Activated gamma-delta T cell (primary cell): Measurements from ENCODE around the gene CUX1.

Experiments
- DNase-seq: peaks from one replicate; lab custom pipeline; 2025; lab: John Stamatoyannopoulos, UW

The CUX1 gene

GRCh38 chr7:101936611-101937231, 119.3 kb downstream of the CUX1 start:
- DNase-seq = no peak

DNA sequence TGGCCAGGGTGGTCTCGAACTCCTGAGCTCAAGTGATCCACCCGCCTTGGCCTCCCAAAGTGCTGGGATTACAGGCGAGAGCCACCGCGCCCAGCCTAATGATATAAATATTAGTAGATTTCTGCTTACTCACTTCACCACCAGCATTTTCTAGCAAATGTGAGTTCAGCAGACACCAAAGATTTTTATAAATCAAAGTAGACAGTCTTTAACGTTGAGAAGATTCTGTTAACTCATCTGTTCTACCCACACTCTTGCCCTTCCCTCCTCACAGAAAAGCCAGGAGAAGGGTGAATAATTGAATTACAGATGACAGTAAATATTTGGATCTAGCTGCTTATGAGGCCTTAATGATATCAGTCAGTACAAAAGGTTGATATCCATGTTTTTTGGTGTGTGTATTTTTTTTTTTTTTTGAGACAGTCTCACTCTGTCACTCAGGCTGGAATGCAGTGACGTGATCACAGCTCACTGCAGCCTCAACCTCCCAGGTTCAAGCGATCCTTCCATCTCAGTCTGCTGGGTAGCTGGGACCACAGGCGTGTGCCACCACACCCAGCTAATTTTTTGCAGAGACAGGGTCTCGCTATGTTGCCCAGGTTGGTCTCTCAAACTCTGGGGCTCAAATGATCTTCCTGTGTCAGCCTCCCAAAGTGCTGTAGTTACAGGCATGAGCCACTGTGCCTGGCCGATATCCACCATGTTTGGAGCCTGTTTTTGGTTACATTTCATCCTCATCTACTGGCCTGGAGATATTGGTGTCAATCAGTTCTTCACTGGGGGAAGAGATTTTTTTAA, 120.5 kb downstream of the CUX1 start:
- DNase-seq = no peak

- DNase-seq = no peak
These were observed 121.8 kb downstream of the CUX1 start for GRCh38 chr7:101939136-101939695.

- no peak for DNase-seq
These were observed 122.7 kb downstream of the CUX1 start for GRCh38 chr7:101940151-101940550.

DNA sequence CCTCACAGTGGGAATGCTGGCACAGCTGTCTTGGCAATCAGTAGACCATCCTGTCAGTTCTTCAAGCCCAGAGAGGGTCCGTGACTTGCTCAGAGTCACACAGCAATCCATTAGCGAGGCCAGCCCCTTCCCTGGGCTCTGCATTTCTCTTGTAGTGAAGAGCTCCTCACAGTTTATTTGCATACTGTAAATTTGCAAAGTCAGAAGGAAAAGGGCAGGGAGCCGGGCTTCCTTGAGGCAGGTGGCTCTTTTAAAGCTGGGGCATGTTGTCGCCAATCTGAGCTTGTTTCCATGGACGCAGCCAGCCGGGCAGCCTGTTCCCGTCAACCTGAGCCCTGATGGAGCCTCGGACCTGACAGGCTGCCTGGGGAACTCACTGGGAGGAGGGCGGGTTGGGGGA, 123.4 kb downstream of the CUX1 start:
- DNase-seq = no peak

- no peak for DNase-seq
These were observed 124.3 kb downstream of the CUX1 start for GRCh38 chr7:101941481-101942383.

DNA sequence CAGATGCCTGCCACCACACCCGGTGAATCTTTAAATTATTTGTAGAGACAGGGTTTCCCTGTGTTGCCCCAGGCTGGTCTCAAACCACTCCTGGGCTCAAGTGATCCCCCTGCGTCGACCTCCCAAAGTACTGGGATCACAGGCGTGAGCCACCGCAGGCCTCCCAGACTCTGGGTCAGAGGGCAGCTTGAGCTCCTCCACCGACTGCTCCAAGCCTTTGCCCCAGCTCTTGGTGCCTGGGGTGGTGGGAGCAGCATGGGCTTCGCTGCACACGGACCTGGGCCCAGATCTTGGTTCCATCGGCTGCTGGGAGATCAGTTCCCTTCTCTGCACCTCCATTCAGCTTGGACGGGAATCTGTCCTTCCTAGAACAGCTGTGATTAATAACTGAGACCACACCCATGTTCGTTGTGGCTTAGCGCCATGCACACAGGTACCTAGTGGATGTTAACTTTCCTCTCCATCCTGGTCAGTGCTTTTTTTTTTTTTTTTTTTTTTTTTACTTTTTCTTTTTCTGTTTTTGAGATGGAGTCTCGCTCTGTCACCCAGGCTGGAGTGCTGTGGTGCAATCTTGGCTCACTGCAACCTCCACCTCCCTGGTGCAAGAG, 125.3 kb downstream of the CUX1 start:
- no peak for DNase-seq

GRCh38 chr7:101943306-101943705, 125.9 kb downstream of the CUX1 start:
- no peak for DNase-seq

DNA sequence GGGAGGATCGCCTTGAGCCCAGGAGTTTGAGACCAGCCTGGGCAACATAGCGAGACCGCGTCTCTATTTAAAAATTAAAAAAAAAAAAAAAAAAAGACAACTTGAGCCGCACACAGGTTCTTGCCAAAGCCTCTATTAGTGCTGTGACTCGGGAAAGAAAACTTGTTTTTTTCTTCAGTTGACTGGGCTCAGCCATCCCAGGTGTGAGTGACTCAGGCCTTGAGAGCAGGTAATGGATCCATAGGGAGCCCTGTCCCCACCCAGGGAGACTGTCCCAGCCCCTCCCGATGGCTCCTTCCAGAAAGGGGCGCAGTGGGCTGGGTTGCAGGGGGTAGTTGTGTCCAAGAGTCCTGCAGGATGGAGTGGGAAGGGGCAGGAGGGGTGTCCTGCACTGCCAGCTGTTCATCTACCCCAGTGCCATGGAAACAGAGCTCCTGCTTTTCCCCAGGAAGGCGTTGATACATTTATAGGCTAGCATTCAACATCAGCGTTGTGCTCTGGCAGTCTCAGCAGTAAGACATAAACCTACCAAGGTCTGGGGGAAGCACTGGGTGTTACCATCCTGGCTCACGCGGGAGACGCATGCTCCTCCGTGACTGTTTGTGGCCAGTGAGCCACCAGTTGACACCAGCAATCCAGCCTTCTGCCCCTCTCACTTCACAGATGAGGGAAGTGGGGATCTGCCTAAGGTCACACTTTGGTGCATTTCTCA, 126.6 kb downstream of the CUX1 start:
- DNase-seq = no peak

GRCh38 chr7:101944611-101945010, 127.2 kb downstream of the CUX1 start:
- no peak for DNase-seq

GRCh38 chr7:101945034-101945758, 127.8 kb downstream of the CUX1 start:
- no peak for DNase-seq

DNA sequence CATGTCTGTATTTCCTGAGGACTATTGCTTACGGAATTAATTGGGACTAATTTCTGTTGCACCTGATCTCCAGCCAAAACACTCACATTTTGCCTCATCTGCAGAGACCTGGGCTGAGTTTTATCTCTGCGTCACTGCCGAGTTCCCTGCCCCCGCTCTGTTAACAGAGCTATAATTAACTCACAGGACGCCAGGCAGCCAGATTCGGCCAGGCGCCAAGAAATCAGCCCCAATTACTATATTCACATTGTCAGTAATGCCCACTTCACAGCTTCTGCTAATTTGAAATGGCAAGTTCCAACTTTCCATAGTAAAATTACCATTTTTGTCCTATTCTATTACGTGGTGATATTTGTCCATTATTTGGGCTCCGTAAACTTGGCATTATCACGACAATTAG, 130.5 kb downstream of the CUX1 start:
- no peak for DNase-seq

GRCh38 chr7:101948650-101949049, 131.2 kb downstream of the CUX1 start:
- no peak for DNase-seq

- DNase-seq = no peak
These were observed 133.2 kb downstream of the CUX1 start for GRCh38 chr7:101950450-101951119.

- DNase-seq = no peak
These were observed 134.3 kb downstream of the CUX1 start for GRCh38 chr7:101951757-101952156.

DNA sequence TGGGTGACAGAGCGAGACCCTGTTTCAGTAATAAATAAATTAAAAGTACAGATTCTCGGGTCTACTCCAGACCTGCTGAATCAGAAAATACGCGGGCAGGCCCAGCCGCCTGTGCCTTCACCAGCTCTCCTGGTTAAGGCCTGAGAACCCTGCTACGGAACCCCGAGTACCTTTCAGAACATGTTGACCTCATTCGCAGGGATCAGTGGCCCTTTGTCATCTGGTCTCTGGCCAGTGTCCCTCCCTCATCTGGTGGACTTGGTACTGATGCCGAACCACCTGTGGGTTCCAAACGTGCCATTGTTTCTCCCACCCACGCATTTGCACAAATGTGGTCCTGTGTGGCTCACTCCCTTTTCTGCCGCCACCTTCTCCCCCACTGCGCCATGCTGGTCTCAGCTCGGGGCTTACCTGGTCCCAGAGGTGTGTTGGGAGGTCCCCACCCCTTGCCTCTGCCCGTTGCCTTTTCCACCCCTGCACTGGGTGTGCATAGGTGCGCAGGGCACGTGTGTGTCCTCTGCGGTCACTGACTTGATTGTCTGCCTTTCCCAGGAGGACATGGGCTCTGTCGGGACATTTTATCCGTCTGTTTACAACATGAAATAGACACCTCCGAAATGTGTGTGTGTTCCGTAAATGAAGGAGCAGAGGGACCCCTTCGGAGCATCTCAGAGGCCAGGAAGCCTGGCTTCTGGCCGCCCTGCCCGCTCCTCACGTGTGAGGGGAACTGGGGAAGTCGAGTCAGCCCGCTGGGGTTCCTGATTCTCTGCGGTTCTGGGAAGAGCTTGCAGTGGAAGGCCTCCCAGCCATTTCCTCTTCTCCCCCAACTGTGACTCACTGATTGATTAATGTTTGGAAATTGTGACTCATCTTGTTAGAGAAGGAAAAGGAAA, 135.2 kb downstream of the CUX1 start:
- DNase-seq = no peak

GRCh38 chr7:101953248-101953819, 135.9 kb downstream of the CUX1 start:
- no peak for DNase-seq

- no peak for DNase-seq
These were observed 137.1 kb downstream of the CUX1 start for GRCh38 chr7:101954499-101954898.

DNA sequence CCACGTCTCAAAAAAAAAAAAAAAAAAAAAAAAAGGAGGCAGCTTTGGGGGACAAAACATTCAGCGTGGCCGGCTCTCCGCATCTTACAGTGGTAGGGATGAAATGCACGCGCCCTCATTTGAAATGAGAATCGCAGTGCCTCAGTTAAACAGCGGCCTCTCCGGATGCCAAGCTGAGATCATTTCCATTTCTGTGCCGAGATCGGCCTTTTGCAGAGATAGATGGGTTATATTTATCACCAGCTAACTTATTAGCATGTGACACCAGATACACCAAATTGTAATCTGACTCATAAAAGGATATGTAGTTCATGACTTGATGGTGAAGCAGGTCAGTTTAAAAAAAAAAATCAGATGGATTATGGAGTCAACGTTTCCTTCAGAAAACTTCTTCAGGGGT, 138.7 kb downstream of the CUX1 start:
- DNase-seq = no peak
